GM21447 (cell line): ENCODE data around the gene C1orf185.
"Not testable (repeated sequence)": the region's sequence is repeated elsewhere in the genome, so short reads cannot be mapped to it uniquely, and the experiment has no call there.

ENCODE experiments used
- ATAC-seq: cut with Tn5 transposase; IDR thresholded peaks from one replicate; pipeline ENCODE4 v1.9.1; 2021; ENCODE audit not compliant: unreplicated experiment

C1orf185 gene

GRCh38 chr1:51101976-51102375 lies at the start of gene C1orf185:
C1orf185 (plus strand) TSS chr1:51102228; CDS start chr1:51102234, 6 bp downstream.
- ATAC-seq = no peak

- ATAC-seq = no peak
Measured at GRCh38 chr1:51058858-51059257, 43.2 kb upstream of the C1orf185 start.

- ATAC-seq = no peak
Measured at GRCh38 chr1:51061231-51061918, 40.7 kb upstream of the C1orf185 start.

GRCh38 chr1:51063121-51063520 lies 38.9 kb upstream of the C1orf185 start:
- no peak for ATAC-seq

GRCh38 chr1:51070011-51070410 lies 32.0 kb upstream of the C1orf185 start:
- no peak for ATAC-seq

- ATAC-seq = no peak
Measured at GRCh38 chr1:51070640-51071039, 31.4 kb upstream of the C1orf185 start.

- no peak for ATAC-seq
Measured at GRCh38 chr1:51071291-51072042, 30.6 kb upstream of the C1orf185 start.

GRCh38 chr1:51072043-51072439 lies 30.0 kb upstream of the C1orf185 start:
- no peak for ATAC-seq

- no peak for ATAC-seq
Measured at GRCh38 chr1:51072651-51073050, 29.4 kb upstream of the C1orf185 start.

GRCh38 chr1:51073456-51073855 lies 28.6 kb upstream of the C1orf185 start:
- ATAC-seq = no peak

GRCh38 chr1:51086496-51087271 lies 15.3 kb upstream of the C1orf185 start:
- no peak for ATAC-seq

GRCh38 chr1:51088474-51088873 lies 13.6 kb upstream of the C1orf185 start:
- ATAC-seq = no peak

- no peak for ATAC-seq
Measured at GRCh38 chr1:51093581-51093980, 8.4 kb upstream of the C1orf185 start.

GRCh38 chr1:51097171-51097570 lies 4.9 kb upstream of the C1orf185 start:
- ATAC-seq = no peak

GRCh38 chr1:51100264-51100880 lies 1.7 kb upstream of the C1orf185 start:
- ATAC-seq = no peak

- ATAC-seq = no peak
Measured at GRCh38 chr1:51114137-51114536, 12.1 kb downstream of the C1orf185 start.

- ATAC-seq = no peak
Measured at GRCh38 chr1:51115714-51116404, 13.8 kb downstream of the C1orf185 start.

GRCh38 chr1:51119331-51119730 lies 17.3 kb downstream of the C1orf185 start:
- no peak for ATAC-seq

- no peak for ATAC-seq
Measured at GRCh38 chr1:51120629-51121028, 18.6 kb downstream of the C1orf185 start.

GRCh38 chr1:51127152-51127551 lies 25.1 kb downstream of the C1orf185 start:
- ATAC-seq = not testable (repeated sequence)

GRCh38 chr1:51131185-51131584 lies 29.2 kb downstream of the C1orf185 start:
- no peak for ATAC-seq
